Astrocyte of the spinal cord (primary cell): ENCODE data around the gene ERCC1.

Experiments
- DNase-seq: peaks from one replicate; pipeline ENCODE4 v3.0.0; 2011; ENCODE audit warnings: low read depth, low spot score
- H3K4me3 ChIP-seq: 2 replicates; pipeline ENCODE4 v1.5.1; 2011; ENCODE audit warnings: low read depth, mild to moderate bottlenecking, low read length, moderate library complexity
- CTCF ChIP-seq: IDR thresholded peaks from 2 replicates; pipeline ENCODE4 v1.5.1; 2012; ENCODE audit warnings: low read depth, mild to moderate bottlenecking, low read length, inconsistent platforms
- in situ Hi-C: cut with HindIII; loops from 2 replicates; pipeline ENCODE4 v1.10.0; 2017; ENCODE audit warnings: low sequenced_read_pairs

ERCC1 gene

GRCh38 chr19:45455707-45456499, 32.2 kb upstream of the ERCC1 start:
- in situ Hi-C loops: no loop called here
- no peak overlapping the region for H3K4me3 ChIP-seq
- DNase-seq: peak; percentile 100
- TF ChIP-seq CTCF: no peak

- in situ Hi-C loops: no loop called here
- DNase-seq: no peak
- no peak overlapping the region for H3K4me3 ChIP-seq
- TF ChIP-seq CTCF: no peak
These were observed 28.2 kb upstream of the ERCC1 start for GRCh38 chr19:45451850-45452387.

- no peak for TF ChIP-seq CTCF
- in situ Hi-C loops: no loop called here
- peak overlapping the region; percentile 74 for H3K4me3 ChIP-seq
- peak; percentile 74 for DNase-seq
These were observed 27.6 kb upstream of the ERCC1 start for GRCh38 chr19:45451131-45451849.

GRCh38 chr19:45450012-45450333, 26.3 kb upstream of the ERCC1 start:
- TF ChIP-seq CTCF: no peak
- peak overlapping the region; percentile 52 for H3K4me3 ChIP-seq
- in situ Hi-C loops: no loop called here
- no peak for DNase-seq

- in situ Hi-C loops: no loop called here
These were observed 25.2 kb upstream of the ERCC1 start for GRCh38 chr19:45448887-45449299.

GRCh38 chr19:45448425-45448756, 24.7 kb upstream of the ERCC1 start:
- H3K4me3 ChIP-seq: no peak overlapping the region
- DNase-seq: no peak
- TF ChIP-seq CTCF: no peak
- in situ Hi-C loops: no loop called here

More at GRCh38 chr19:45448887-45449299, 25.2 kb upstream of the ERCC1 start:
- no peak for TF ChIP-seq CTCF
- H3K4me3 ChIP-seq: no peak overlapping the region
- DNase-seq: peak; percentile 45
